Measurements from ENCODE around the gene SORCS2.

GRCh38 chr4:7635445-7636239, 443.3 kb downstream of the SORCS2 start:
- TF ChIP-seq CTCF (IDR thresholded peaks at IDR 0.05) (no peak), POLR2A (IDR thresholded peaks at IDR 0.05) (no peak)
